M059J (cell line): ENCODE results near the gene KLRG1. TPM values are rescaled to one million over a fixed set of nuclear protein-coding genes. Genes with fewer than 3 reads are reported as not detected.

Source experiments
- DNase-seq: peaks from one replicate; pipeline ENCODE4 v3.0.0-alpha.2; 2012; ENCODE audit warnings: low read depth
- total RNA-seq: library from RNA; depleted of rRNA; stranded (reverse); fragments of >200 nt; shearing (Covaris generic); gene quantifications from 2 replicates; pipeline ENCODE4 v1.2.3, GENCODE V29; 2014; rRNA removed

KLRG1 gene
- total RNA-seq, 1 experiment from 2014 or later, result not detected

DNA sequence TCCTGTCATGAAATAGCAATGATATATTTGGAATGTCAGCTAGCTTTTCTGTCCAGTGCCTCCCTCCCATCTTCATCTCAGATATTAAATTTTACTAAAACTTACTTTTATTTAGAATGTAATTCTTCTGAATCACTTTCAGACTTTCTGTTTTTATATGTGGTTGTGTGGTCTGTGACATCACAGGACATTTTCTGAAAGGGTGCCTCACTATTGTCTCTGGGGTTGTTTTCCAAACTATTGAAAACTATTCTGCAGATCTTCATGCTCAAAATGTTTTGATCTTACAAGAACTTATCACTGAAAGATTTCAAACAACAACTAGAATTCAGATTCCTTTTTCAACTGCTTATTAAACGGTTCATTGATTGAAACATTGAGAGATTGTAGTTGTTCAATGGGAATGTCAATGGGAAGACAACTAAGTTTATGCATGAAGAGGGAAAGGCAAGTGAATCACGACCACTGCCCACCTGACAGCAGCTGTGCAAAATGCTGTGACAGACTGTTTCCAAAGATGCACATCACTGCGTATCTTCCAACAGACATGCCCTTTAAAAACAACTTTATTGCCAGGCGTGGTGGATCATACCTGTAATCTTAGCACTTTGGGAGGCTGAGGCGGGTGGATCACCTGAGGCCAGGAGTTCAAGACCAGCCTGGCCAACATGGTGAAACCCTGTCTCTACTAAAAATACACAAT, 51.3 kb downstream of the KLRG1 start:
- no peak for DNase-seq

DNA sequence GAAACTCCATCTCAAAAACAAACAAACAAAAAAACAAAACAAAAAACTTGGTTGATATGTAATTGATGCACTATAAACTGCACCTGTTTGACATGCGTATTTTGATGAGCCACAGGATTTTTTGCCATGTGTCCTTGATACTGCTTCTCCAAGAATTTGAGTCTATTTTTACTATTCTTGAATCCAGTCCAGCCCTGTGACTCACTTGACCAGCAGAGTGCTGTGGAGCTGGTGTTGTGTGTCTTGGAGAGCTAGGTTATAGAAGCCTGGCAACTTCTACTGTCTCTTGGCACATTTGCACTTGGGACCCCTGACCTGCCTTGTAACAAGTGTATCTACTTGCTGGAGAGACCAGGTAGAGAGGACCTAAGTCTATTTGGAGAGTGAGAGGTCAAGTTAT, 52.0 kb downstream of the KLRG1 start:
- DNase-seq, result peak; percentile 18

DNA sequence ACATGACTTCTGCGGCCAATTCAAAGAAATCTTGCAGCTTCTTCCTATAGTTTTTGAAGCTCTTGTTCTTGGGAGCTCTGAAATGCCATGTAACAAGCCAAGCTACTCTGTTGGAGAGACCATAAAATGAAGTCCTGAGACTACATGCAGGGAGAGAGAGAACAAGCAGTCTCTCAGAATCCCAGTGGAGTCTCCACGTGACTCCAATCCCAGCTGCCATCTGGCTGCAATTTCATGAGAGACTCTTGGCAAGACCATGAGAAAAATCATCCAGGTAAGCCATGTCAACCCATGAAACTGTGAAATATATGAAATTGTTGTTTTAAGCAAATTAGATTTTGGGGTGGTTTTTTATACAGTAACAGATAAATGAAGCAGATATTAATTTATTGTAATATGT, 54.4 kb downstream of the KLRG1 start:
- DNase-seq, result no peak

DNA sequence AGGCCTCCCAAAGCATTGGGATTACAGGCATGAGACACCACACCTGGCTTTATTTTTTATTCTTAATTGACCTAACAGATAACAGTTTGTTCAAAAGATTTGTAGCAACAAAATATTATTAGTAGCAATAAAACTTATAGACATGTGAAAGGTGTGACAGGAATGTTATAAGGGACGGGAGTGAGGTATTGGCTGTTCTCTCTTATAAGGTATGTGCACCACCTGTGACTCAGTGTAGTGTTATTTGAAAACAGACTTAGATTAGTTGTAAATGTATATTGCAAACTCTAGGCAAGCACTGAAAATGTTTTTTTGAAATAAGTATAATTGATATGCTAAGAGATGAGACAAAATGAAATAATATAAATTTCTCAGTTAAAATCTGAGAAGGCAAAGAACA, 57.8 kb downstream of the KLRG1 start:
- no peak for DNase-seq

DNA sequence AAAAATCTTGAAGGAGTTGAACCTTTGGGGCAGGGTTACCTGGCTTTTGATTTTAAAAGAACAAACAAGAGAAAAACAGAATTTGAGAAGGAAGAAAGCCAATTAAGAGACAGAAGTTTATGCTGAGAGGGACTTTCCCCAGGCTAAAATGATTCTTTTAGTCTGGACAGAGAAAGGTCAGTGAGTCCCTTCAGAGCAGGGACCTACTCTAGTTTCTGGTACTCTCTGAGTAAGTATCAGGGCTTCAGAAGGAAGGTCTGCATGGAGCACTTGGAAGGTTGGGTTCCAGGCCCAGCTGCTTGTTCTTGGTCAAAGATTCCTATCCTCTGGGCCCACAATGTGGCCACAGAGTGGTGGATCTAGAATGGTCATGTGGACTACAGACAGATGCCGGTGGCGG, 59.6 kb downstream of the KLRG1 start:
- DNase-seq, result no peak

DNA sequence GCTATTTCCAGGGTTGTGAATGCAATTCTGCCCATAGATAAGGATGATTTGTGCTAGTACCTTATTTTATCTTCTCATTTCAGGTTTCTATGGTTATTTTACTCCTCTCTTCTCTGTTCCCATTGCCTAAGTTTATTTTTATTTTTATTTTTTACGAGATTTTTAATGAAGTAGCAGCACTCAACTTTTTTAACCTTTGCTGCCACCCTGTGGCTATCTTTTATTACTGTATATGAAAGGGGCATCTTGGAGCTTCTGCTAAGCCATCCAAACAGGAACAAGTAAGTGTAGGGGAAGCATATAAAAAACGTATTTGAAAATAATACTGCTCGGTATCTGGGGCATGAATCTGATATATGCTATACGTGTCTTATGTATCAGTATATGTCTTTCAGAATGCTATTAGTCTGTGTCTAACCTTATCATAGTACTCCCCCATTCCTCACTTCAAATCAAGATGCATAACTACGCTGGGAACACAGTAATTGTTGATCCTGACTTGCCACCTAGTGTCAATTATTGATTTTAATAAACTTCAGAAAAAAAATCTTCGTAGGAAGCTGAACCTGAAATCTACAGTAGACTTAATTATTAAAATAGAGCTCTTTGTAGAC, 60.3 kb downstream of the KLRG1 start:
- DNase-seq, result peak; percentile 44

DNA sequence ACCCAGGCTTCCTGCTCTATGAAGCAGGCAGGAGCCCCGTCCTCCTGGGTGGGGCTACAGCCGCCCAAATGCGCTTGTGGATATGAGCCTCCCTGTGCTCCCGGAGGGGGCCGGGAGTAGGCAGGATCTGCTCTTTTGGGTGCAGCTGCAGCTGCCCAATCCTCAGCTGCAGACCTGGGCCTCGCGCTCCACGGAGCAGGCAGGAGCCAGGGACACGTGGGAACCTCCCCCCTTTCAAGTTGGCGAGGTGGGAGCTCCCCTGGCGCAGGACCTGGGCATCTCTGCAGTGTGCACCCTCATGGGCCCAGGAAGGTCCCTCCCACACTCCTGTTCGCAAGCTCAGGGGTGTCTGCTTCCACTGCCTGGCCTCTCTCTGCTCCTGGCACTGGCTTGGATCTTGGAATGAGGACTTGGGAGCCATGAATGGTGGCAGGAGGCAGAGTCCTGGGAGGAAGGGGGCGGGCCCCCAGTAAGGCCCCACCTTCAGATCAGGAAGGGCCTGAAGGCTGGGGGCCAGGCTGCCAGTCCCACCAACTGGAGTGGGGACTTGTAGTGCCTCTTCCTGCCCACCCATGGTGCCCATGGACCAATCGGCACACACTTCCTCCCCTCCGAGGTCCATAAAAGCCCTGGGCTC, 61.3 kb downstream of the KLRG1 start:
- no peak for DNase-seq

DNA sequence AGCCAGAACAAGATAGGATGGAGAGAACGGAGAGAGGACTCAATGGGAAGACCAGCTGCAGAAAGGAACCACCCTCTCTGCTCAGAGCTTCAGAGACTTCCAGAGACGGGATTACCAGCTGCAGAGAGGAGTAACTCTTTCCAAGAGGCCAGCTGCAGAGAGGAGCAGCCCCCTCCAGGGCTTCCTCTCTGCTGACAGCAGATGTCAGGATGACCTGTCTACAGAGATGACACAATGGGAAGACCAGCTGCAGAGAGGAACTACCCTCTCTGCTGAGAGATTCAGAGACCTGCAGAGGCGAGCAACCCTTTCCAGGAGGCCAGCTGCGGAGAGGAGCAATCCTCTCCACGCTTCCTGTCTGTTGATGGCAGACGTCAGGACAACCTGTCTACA, 61.8 kb downstream of the KLRG1 start:
- DNase-seq, result no peak

DNA sequence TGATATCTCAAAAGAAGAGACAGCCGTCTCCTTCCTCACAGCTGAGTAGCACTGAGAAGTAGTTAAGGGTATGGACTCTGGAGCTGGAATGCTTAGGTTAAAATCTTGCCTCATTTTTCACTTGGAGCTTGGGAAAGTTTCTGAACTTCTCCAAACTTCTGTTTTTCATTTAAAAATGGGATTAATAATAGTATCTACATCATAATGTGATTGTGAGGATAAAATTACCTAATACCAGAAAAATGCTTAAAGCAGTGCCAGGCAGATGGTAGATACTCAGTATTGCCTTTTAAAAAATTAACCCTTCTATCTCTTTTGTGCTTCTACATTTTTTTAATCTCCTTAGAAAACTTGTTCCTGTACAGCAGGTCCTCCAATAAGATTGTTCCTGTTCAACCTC, 63.3 kb downstream of the KLRG1 start:
- no peak for DNase-seq

Other genes starting within 250 kb of the KLRG1 start
- not detected in 2 replicates for gene A2ML1, start 166.9 kb upstream of the KLRG1 start, total RNA-seq
- 9.8 and 16.0 TPM in 2 replicates for gene PHC1, start 75.0 kb upstream of the KLRG1 start, total RNA-seq
- gene M6PR, start 39.9 kb upstream of the KLRG1 start, total RNA-seq, result 119 and 126 TPM in 2 replicates
- gene A2M, start 126.4 kb downstream of the KLRG1 start, total RNA-seq, result 0.66 and 3.1 TPM in 2 replicates
- not detected in 2 replicates for gene PZP, start 218.8 kb downstream of the KLRG1 start, total RNA-seq